K562 (cell line): Measurements from ENCODE around the gene ZNF32. TPM values are rescaled to one million over a fixed set of nuclear protein-coding genes. Genes with fewer than 3 reads are reported as not detected.

Source experiments
- ATAC-seq: fragments of 200-7000 bp; cut with Tn5 transposase; 3 replicates; pipeline ENCODE4 v1.9.1; 2020; ENCODE audit warnings: moderate library complexity
- BruUV-seq: library from RNA; stranded (reverse); fragments of 400-500 nt; replicated peaks from 2 replicates; lab custom pipeline; 2021; lab: Mats Ljungman, UMichigan
- CTCF ChIA-PET: fragments of 300-600 bp; formaldehyde crosslinking; extraction: SDS; loops from one replicate; lab custom pipeline; 2021; ENCODE audit warnings: low intra/inter-chr PET ratio; lab: Yijun Ruan, JAX
- POLR2A ChIA-PET: fragments of 300-600, 350-650 bp; sonication (Branson Sonifier 250); formaldehyde crosslinking; extraction: SDS; loops from one replicate; lab custom pipeline; 2021; ENCODE audit warnings: antibody characterized with exemption, inconsistent platforms; lab: Yijun Ruan, JAX
- DNase-seq, 4 experiments: peaks; one replicate each; pipeline versions ENCODE4 v3.0.0 to v3.0.0-alpha.2; 2011 to 2018; ENCODE audit warnings: low spot score in 3 of 4, mixed read lengths in 3 of 4; ENCODE audit errors: extremely low read depth in 1 of 4
- FAIRE-seq: peaks from 2 replicates; lab custom pipeline; 2011; peaks lifted over from hg19 to GRCh38; lab: Jason Lieb, UNC
- H2AFZ ChIP-seq: 2 replicates; pipeline ENCODE4 v1.6.0; 2011; ENCODE audit warnings: low read depth, low read length, control low read depth, inconsistent platforms
- H3K27ac ChIP-seq: fragments of 200-600 bp; 3 replicates; pipeline ENCODE4 v1.8.0; 2011; ENCODE audit warnings: low read depth, mild to moderate bottlenecking, control low read depth, inconsistent platforms, low read length, moderate library complexity, mixed read lengths; ENCODE audit errors: extremely low read depth
- H3K27me3 ChIP-seq, 2 experiments: fragments of 300-600 bp in 1 of 2; 2 replicates in 1 of 2; 3 replicates in 1 of 2; pipeline versions ENCODE4 v1.6.0 to v1.8.0; 2011; ENCODE audit warnings: inconsistent platforms in 2 of 2, low read length in 2 of 2, mild to moderate bottlenecking in 1 of 2, mixed read lengths in 1 of 2, moderate library complexity in 1 of 2; ENCODE audit not compliant: control insufficient read depth in 2 of 2, insufficient read depth in 2 of 2
- H3K36me3 ChIP-seq: fragments of 300-600 bp; 3 replicates; pipeline ENCODE4 v1.8.0; 2011; ENCODE audit warnings: mild to moderate bottlenecking, low read length, inconsistent platforms; ENCODE audit not compliant: control insufficient read depth, insufficient read depth
- H3K4me1 ChIP-seq, 2 experiments: fragments of 200-600 bp in 1 of 2; replicated peaks in 1 of 2; 2 replicates in 1 of 2; 3 replicates in 1 of 2; pipeline versions ENCODE4 v1.5.1 to v1.8.0; 2011; ENCODE audit warnings: inconsistent platforms in 2 of 2, low read length in 2 of 2, mild to moderate bottlenecking in 1 of 2, mixed read lengths in 1 of 2, moderate library complexity in 1 of 2; ENCODE audit not compliant: control insufficient read depth in 2 of 2, insufficient read depth in 2 of 2
- H3K4me2 ChIP-seq: 2 replicates; pipeline ENCODE4 v1.6.1; 2011; ENCODE audit warnings: low read length, control low read depth, inconsistent platforms, mixed read lengths; ENCODE audit not compliant: insufficient read depth
- H3K4me3 ChIP-seq: fragments of 200-600 bp; sonication (generic), shearing (Covaris generic); 2 replicates; pipeline ENCODE4 v1.5.1; 2016; ENCODE audit warnings: control low read depth, inconsistent platforms
- H3K79me2 ChIP-seq: fragments of 200-600 bp; 3 replicates; pipeline ENCODE4 v1.8.0; 2011; ENCODE audit warnings: low read length, inconsistent platforms; ENCODE audit not compliant: control insufficient read depth, insufficient read depth
- H3K9ac ChIP-seq, 2 experiments: 2 replicates each; pipeline versions ENCODE4 v1.6.0 to v1.6.1; 2011; ENCODE audit warnings: low read depth in 2 of 2, low read length in 2 of 2, control low read depth in 1 of 2, inconsistent platforms in 1 of 2, mild to moderate bottlenecking in 1 of 2, mixed read lengths in 1 of 2; ENCODE audit not compliant: insufficient read depth in 1 of 2
- H3K9me1 ChIP-seq: one replicate; pipeline ENCODE4 v1.6.0; 2011; ENCODE audit warnings: inconsistent platforms, mild to moderate bottlenecking, low read length, moderate library complexity; ENCODE audit not compliant: control insufficient read depth, insufficient read depth
- H3K9me3 ChIP-seq: replicated peaks from 2 replicates; pipeline ENCODE4 v1.5.1; 2011; ENCODE audit warnings: low read depth, low read length, inconsistent platforms; ENCODE audit not compliant: control insufficient read depth, insufficient read depth
- H4K20me1 ChIP-seq: replicated peaks from 2 replicates; pipeline ENCODE4 v1.6.1; 2011; ENCODE audit warnings: low read length, inconsistent platforms, mixed read lengths; ENCODE audit not compliant: control insufficient read depth, insufficient read depth
- C11orf30 ChIP-seq: fragments of 450-650 bp; IDR thresholded peaks from 2 replicates; pipeline ENCODE4 v1.6.1; 2016; ENCODE audit warnings: low read depth, mild to moderate bottlenecking
- CREB3 ChIP-seq: fragments of 450-650 bp; conservative IDR thresholded peaks from 2 replicates; pipeline ENCODE4 v1.6.1; 2016; ENCODE audit warnings: missing genetic modification characterization, low read depth, mild to moderate bottlenecking, missing compliant biosample characterization, moderate library complexity
- GTF2F1 ChIP-seq: IDR thresholded peaks from 2 replicates; pipeline ENCODE4 v1.6.1; 2011; ENCODE audit warnings: low read depth, low read length, improper control_type of control experiment
- HMBOX1 ChIP-seq: sonication (generic); IDR thresholded peaks from 2 replicates; pipeline ENCODE4 v1.6.1; 2016
- SFPQ ChIP-seq: fragments of 200-400 bp; formaldehyde crosslinking; IDR thresholded peaks from 2 replicates; pipeline ENCODE4 v1.6.1; 2017; ENCODE audit warnings: mild to moderate bottlenecking, low read depth, low read length, moderate library complexity
- ZNF212 ChIP-seq: fragments of 450-650 bp; formaldehyde crosslinking; IDR thresholded peaks from 2 replicates; pipeline ENCODE4 v1.4.0; 2020; ENCODE audit warnings: mild to moderate bottlenecking
- WGBS: fragments of 100-300 bp; shearing (Covaris generic); methylation state at CpG from one replicate; pipeline ENCODE4 v1.1.6; 2016; ENCODE audit warnings: low coverage, mixed read lengths; ENCODE audit not compliant: insufficient coverage; ENCODE audit errors: missing lambda C conversion rate; 5-methylcytosine and 5-hydroxymethylcytosine counted together
- in situ Hi-C: fragments of 300-500 bp; cut with MboI; formaldehyde crosslinking; loops from 4 replicates; pipeline ENCODE4 v1.15.0; 2018; ENCODE audit warnings: inconsistent platforms, mixed read lengths
- intact Hi-C: fragments of 100-400 bp; cut with micrococcal nuclease; formaldehyde crosslinking; loops from 2 replicates; pipeline ENCODE4 v1.14.2; 2022
- polyA plus RNA-seq, 8 experiments: library from polyadenylated mRNA; depleted of rRNA in 4 of 8; stranded (reverse) in 5 of 8; unstranded in 3 of 8; fragments of >200 nt; fragmentation: Nextera tagmentation in 2 of 8; fragmentation: Illumina TruSeq in 1 of 8; extraction: Ambion mirVana in 2 of 8; extraction: Trizol in 1 of 8; gene quantifications; 2 replicates each; pipeline versions ENCODE4 v1.2.1 to v1.2.3, GENCODE V29; 2011 to 2014; ENCODE audit warnings: inconsistent platforms in 1 of 8, missing spikeins in 1 of 8
- total RNA-seq, 7 experiments: library from RNA; depleted of rRNA in 6 of 7; stranded (reverse); fragments of >200 nt in 6 of 7; fragmentation: Illumina TruSeq in 2 of 7; extraction: Trizol in 2 of 7; gene quantifications; 2 replicates each; pipeline versions ENCODE4 v1.2.1 to v1.2.3, GENCODE V29; 2011 to 2021; ENCODE audit warnings: low replicate concordance in 1 of 7

The ZNF32 gene
- total and polyA plus RNA-seq, 9 of the 15 experiments (the other 6 are each of a cell fraction or from before 2014, with no cell fraction given): 17.3 to 57.0 (median 26.3) TPM

GRCh38 chr10:43622038-43622437, 26.6 kb downstream of the ZNF32 start (continued):
- TF ChIP-seq CREB3: no peak
- no peak for TF ChIP-seq HMBOX1

GRCh38 chr10:43619368-43619767, 29.3 kb downstream of the ZNF32 start:
- Histone ChIP-seq H3K4me2 (no peak overlapping the region), H4K20me1 (no peaks in the 10 kb centered on the region), H3K9me1 (no peaks in the 10 kb centered on the region), H3K4me1 (no peaks in the 10 kb centered on the region), H3K4me3 (no peak overlapping the region), H3K9ac (no peak overlapping the region), H2AFZ (no peak overlapping the region), H3K36me3 (peaks cover 26% of the 10 kb centered on the region), H3K9me3 (peaks cover 21% of the 10 kb centered on the region), H3K27ac (no peak overlapping the region), H3K79me2 (no peaks in the 10 kb centered on the region), H3K27me3 (no peaks in the 10 kb centered on the region)
- DNase-seq: no peak
- ATAC-seq: no peak
- BruUV-seq: no TSS peak
- POLR2A ChIA-PET: interaction anchor here (1.6 kb wide), 1 partner anchor 13 kb away, joined by 3 read pairs; the partner anchor contains the start of gene ZNF485
- in situ Hi-C loops: no loop called here
- intact Hi-C loops: no loop called here
- 90% methylated on average over 2 of the region's 2 CpGs for WGBS
- FAIRE-seq: no peak
- CTCF ChIA-PET: no interaction called here
- TF ChIP-seq SFPQ: no peak
- TF ChIP-seq ZNF212 (CRISPR knock-in tag): no peak
- TF ChIP-seq C11orf30: no peak
- no peak for TF ChIP-seq GTF2F1
